ENCODE results near the gene AAGAB.
"Not testable (repeated sequence)": the region's sequence is repeated elsewhere in the genome, so short reads cannot be mapped to it uniquely, and the experiment has no call there.

The AAGAB gene

DNA sequence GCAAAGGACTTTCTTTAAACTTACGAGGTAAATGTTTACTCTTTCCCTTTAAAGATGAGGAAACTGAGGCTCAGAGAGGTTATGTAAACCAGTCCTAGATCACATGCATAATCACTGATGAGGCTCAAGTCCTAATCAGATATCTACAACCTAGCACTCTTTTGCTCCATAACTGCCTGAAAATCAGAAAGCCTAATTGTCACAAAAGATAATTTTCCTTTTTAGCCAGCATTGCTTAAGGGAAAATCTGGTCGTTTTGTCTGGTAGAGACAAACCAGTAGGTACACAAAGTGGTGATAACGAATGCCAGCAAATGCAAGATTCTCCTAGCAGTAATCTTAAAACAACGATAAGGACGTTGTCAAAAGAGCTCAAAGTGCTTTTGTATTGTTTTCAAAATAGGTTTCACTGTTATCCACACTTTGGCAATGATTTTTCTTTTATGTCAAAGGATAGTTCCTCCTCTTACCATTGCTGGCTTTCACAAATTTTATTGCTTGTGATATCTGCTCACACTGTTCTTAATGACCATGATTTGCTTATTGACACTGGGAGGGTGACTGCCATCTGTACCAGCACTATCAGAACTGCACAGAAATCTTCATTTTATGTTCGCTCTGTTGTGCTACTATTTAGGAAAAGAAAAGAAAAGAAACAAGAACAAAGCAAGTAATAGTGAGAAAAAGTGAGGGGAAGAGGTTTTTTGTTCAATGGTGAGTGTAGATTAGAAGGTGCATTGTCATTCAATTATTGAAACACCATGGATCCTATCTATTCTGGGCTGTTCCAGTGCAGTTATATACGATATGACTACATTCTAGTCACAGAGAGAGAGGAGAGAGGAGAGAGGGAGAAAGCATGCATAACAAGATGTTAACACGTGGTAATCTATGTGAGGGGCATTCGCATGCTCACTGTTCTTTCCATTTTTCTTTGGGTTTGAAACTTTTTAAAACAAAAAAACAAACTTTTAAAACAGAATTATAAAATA, 13.8 kb upstream of the AAGAB start:
- no peaks in the 10 kb centered on the region for H3K36me3 Mint-ChIP-seq (ENCODE audit: low read depth)
- no peak overlapping the region for H3K27ac Mint-ChIP-seq
- no peaks in the 10 kb centered on the region for H3K4me1 Mint-ChIP-seq (ENCODE audit: low read depth)
- no peak overlapping the region for H3K4me3 Mint-ChIP-seq
- H3K27me3 Mint-ChIP-seq = peaks cover 2% of the 10 kb centered on the region
- H3K9me3 Mint-ChIP-seq = no peaks in the 10 kb centered on the region
- intact Hi-C loops (cut with micrococcal nuclease) = no loop called here

DNA sequence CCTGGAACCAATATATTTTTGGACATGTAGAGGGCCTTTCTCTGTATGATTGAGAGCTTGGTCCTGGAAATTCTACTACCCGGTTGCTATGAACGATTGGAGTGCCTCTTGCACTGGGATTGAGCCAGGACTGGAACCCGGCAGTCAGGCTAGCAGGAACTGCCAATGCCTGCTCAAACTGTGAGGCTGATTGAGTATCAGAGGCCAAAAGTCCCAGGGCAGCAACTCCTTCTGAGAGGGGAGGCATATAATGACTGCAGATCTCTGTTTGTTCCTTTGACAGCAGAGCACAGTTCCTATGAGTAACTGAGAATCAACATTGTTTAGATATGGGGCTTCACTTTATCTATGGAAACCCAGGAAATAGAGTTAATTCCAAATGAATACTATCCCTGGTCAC, 13.0 kb upstream of the AAGAB start:
- Mint-ChIP-seq H3K4me3 (no peak overlapping the region), H3K27ac (no peak overlapping the region), H3K27me3 (peaks cover 2% of the 10 kb centered on the region), H3K9me3 (no peaks in the 10 kb centered on the region), H3K36me3 (ENCODE audit: low read depth) (no peaks in the 10 kb centered on the region), H3K4me1 (ENCODE audit: low read depth) (no peaks in the 10 kb centered on the region)
- intact Hi-C loops (cut with micrococcal nuclease) = no loop called here

DNA sequence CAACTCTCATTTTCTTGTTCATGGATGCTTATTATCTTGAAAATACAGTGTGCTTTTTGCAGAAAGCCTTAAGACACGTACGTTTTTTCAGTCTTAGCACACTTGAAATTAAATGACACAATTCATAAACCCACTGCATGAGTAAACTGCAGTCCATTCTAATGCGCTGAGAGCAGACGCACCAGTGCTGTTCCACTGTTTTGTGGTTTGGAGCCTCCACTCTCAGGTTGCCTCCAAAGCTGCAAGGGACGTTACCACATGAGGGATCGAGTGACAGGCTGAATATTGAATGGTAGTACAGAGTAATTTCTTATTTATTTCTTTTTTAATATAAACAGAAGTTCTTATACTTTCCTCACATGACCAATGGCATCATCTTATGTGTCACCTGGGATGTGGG, 12.4 kb upstream of the AAGAB start:
- Mint-ChIP-seq H3K36me3 (ENCODE audit: low read depth) (no peaks in the 10 kb centered on the region), H3K4me3 (no peak overlapping the region), H3K27ac (no peak overlapping the region), H3K4me1 (ENCODE audit: low read depth) (no peaks in the 10 kb centered on the region), H3K27me3 (peaks cover 2% of the 10 kb centered on the region), H3K9me3 (no peaks in the 10 kb centered on the region)
- intact Hi-C loops (cut with micrococcal nuclease) = no loop called here

DNA sequence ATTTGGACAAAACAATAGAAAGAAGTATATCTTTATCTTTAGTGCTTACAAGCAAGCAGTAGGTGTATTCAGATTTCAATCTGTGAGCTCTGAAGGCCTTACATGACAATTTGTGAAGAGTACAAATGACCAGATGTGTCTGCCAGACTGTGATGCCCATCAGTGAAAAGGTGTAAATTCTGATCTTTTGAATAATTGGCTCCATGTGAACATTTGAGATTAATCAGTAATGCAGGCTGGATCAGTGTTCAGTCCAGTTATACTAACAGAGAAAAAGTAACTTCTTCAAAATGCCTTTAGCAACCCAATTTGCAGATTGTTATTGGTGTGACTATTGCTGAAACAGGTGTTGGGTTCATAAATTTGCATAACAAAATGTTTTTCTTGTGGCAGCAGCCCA, 5.3 kb upstream of the AAGAB start:
- peaks cover 4% of the 10 kb centered on the region for H3K36me3 Mint-ChIP-seq (ENCODE audit: low read depth)
- peaks cover 10% of the 10 kb centered on the region for H3K27me3 Mint-ChIP-seq
- H3K4me1 Mint-ChIP-seq (ENCODE audit: low read depth) = no peaks in the 10 kb centered on the region
- intact Hi-C loops (cut with micrococcal nuclease) = loop anchor here (10.0 kb wide), 1 partner anchor 255 kb away; no protein-coding TSS in a partner anchor
- no peak overlapping the region for H3K27ac Mint-ChIP-seq
- no peaks in the 10 kb centered on the region for H3K9me3 Mint-ChIP-seq
- no peak overlapping the region for H3K4me3 Mint-ChIP-seq

DNA sequence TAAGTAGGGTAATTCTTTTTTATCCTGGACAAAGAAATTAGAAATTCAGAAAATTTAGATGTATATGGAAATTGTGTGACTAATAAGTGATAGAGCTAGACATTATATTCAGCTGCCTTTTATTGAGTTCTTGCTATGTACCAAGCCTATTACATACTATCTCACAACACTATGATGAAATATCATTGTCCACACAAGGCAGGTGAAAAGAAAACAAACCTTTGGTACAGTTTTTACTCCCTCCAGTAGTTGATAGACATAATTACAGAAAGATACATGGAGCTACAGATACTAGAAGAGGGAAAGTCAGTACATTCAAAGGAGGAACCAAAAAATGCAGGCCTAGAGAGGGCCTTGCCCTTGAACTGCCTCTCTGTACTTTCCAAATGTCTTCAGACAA, 4.9 kb upstream of the AAGAB start:
- no peak overlapping the region for H3K4me3 Mint-ChIP-seq
- no peaks in the 10 kb centered on the region for H3K4me1 Mint-ChIP-seq (ENCODE audit: low read depth)
- intact Hi-C loops (cut with micrococcal nuclease) = loop anchor here (10.0 kb wide), 1 partner anchor 255 kb away; no protein-coding TSS in a partner anchor
- peaks cover 10% of the 10 kb centered on the region for H3K27me3 Mint-ChIP-seq
- H3K36me3 Mint-ChIP-seq (ENCODE audit: low read depth) = peaks cover 8% of the 10 kb centered on the region
- no peaks in the 10 kb centered on the region for H3K9me3 Mint-ChIP-seq
- no peak overlapping the region for H3K27ac Mint-ChIP-seq

DNA sequence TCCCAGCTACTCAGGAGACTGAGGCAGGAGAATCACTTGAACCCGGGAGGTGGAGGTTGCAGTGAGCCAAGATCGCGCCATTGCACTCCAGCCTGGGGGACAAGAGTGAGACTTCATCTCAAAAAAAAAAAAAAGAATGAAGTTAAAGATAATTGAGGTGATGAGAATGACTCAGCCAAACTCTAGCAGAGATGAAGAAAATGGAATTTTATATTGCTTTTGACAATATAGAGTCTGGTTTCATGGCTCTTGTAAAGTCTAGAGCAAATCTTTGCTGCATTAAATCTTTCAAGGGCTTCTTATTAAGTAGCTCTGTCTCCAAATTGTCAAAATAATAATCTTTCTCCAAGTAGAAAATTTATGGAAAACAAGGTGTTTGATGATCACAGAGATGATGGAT, 4.0 kb upstream of the AAGAB start:
- H3K9me3 Mint-ChIP-seq; H3K27ac Mint-ChIP-seq; H3K4me3 Mint-ChIP-seq; H3K4me1 Mint-ChIP-seq (ENCODE audit: low read depth): not testable (repeated sequence)
- intact Hi-C loops (cut with micrococcal nuclease) = loop anchor here (10.0 kb wide), 1 partner anchor 256 kb away; no protein-coding TSS in a partner anchor
- H3K27me3 Mint-ChIP-seq = peaks cover 10% of the 10 kb centered on the region
- peaks cover 14% of the 10 kb centered on the region for H3K36me3 Mint-ChIP-seq (ENCODE audit: low read depth)

DNA sequence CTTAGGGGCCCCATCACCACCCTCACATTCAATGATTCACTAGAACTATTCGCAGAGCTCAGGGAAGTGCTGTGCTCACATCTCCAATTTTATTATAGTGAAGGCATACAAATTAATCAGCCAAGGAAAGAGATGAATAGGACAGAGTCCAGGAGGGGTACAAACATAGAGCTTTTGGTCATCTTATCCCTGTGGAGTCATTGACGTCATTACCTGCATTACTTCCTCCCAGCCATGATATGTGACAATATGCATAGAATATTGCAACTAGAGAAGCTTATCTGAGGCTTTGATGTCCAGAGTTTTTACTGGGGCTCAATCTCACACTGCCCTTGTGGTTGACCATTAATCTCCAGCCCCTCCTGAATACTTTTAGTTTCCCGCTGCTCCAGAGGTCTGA, 1.6 kb upstream of the AAGAB start:
- Mint-ChIP-seq H3K27me3 (peaks cover 10% of the 10 kb centered on the region), H3K9me3 (no peaks in the 10 kb centered on the region), H3K4me1 (ENCODE audit: low read depth) (peaks cover 18% of the 10 kb centered on the region), H3K36me3 (ENCODE audit: low read depth) (peaks cover 14% of the 10 kb centered on the region), H3K4me3 (no peak overlapping the region), H3K27ac (no peak overlapping the region)
- intact Hi-C loops (cut with micrococcal nuclease) = loop anchor here (10.0 kb wide), 1 partner anchor 259 kb away; no protein-coding TSS in a partner anchor

DNA sequence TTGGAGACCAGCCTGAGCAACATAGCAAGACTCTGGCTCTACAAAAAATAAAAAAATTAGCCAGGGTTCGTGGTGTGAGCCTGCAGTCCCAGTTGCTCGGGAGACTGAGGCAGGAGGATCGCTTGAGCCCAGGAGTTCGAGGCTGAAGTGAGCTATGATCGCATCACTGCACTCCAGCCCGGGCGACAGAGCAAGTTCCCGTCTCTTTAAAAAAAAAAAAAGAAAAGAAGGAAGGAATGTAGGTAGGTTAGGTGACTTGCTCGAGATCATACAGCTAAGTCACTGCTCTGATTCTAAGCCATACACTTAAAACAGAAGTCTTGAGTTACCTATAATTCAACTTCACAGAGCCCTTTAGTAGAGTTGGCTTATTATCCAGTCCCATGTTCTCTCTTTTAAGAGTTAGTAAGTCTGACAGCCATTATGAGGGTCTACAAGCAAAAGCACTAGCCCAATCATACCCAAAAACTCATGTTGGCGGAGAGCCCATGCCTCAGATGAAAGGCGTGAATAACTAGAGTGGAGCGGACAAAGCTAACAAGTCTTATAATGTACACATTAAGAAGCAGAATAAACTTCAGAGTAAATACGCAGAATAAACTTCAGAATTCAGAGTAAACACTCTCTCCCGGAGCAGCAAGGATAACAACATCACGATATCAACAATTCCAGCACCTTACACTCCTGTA, 768 bp downstream of the AAGAB start:
- Mint-ChIP-seq H3K4me1 (ENCODE audit: low read depth) (peaks cover 26% of the 10 kb centered on the region), H3K36me3 (ENCODE audit: low read depth) (peaks cover 19% of the 10 kb centered on the region), H3K9me3 (no peaks in the 10 kb centered on the region), H3K4me3 (peak overlapping the region; percentile 97), H3K27me3 (peaks cover 10% of the 10 kb centered on the region), H3K27ac (peak overlapping the region; percentile 88)
- intact Hi-C loops (cut with micrococcal nuclease) = loop anchor here (10.0 kb wide), 1 partner anchor 261 kb away; no protein-coding TSS in a partner anchor

DNA sequence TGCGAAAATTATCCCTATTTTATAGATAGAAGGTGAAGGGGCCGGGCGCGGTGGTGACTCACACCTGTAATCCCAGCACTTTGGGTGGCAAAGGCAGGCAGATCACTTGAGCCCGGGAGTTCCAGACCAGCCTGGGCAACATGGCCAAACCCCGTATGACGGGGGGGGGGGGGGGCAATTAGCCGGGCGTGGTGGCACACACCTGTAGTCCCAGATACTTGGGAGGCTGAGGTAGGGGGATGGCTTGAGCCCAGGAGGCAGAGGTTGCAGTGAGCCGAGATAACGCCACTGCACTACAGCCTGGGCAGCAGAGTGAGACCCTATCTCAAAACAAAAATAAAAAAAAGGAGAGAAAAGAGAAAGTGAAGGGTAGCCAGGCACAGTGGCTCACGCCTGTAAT, 1.4 kb downstream of the AAGAB start:
- H3K27me3 Mint-ChIP-seq = peaks cover 10% of the 10 kb centered on the region
- H3K27ac Mint-ChIP-seq = peak overlapping the region; percentile 88
- intact Hi-C loops (cut with micrococcal nuclease) = loop anchor here (10.0 kb wide), 1 partner anchor 262 kb away; no protein-coding TSS in a partner anchor
- H3K4me3 Mint-ChIP-seq = peak overlapping the region; percentile 97
- H3K9me3 Mint-ChIP-seq = no peaks in the 10 kb centered on the region
- H3K4me1 Mint-ChIP-seq (ENCODE audit: low read depth) = peaks cover 29% of the 10 kb centered on the region
- H3K36me3 Mint-ChIP-seq (ENCODE audit: low read depth) = peaks cover 19% of the 10 kb centered on the region

DNA sequence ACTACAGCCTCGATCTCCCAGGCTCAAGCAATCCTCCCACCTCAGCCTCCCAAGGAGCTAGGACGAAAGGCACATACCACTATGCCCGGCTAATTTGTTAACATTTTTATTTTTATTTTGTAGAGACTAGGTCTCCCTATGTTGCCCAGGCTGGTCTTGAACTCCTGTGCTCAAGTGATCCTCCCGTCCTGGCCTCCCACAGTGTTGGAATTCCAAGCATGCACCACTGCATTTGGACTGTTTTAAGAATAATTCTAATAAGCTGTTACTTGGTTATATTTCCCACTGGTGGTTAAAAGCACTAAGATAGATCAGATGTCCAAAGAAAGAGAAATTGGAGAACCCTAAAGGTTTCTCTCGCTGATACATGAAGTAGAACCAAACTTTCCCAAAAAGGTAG, 3.1 kb downstream of the AAGAB start:
- H3K27me3 Mint-ChIP-seq = peaks cover 5% of the 10 kb centered on the region
- H3K36me3 Mint-ChIP-seq (ENCODE audit: low read depth) = peaks cover 33% of the 10 kb centered on the region
- H3K4me1 Mint-ChIP-seq (ENCODE audit: low read depth) = peaks cover 31% of the 10 kb centered on the region
- no peak overlapping the region for H3K27ac Mint-ChIP-seq
- intact Hi-C loops (cut with micrococcal nuclease) = loop anchor here (10.0 kb wide), 1 partner anchor 263 kb away; no protein-coding TSS in a partner anchor
- no peak overlapping the region for H3K4me3 Mint-ChIP-seq
- peaks cover 9% of the 10 kb centered on the region for H3K9me3 Mint-ChIP-seq

DNA sequence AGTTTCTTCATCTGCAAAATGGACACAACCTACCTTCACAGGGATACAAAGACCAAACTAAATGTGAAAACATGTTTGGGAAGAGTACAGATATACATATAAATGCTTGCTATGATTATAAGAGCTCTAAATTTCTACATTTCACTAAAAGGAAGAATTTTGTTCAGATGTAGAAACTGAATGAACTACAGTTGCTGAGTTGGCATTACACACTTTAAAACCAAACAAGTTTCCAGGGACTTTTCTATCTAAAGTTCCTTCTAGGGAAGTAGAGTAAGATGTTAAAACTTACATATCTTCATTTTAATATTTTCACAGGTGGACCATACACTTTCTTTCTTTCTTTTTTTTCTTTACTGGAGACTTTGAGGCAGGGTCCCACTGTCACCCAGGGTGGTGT, 4.6 kb downstream of the AAGAB start:
- peak overlapping the region; percentile 3 for H3K27ac Mint-ChIP-seq
- H3K27me3 Mint-ChIP-seq = no peaks in the 10 kb centered on the region
- no peak overlapping the region for H3K4me3 Mint-ChIP-seq

DNA sequence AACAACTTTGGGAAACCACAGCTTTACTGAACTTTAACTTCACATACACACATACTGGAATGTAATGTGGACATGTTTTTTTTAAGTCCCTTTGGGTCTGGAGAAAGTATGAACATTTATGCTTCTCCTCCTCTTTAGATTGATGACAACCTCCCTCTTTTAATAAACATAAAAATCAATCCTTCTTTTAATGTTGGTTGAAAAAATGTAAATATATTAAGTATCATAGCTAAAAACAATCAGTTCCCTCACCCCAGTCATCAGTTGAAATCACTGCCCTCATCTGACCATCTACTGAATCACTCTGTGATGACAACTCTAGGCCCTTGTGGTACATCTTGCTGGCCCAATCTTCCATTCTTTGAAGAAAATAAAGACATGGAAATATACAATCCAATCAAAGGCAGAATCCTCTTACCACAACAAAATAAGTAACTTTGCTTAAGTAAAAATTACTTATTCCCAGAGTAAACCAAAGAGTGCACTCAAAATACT, 6.4 kb downstream of the AAGAB start:
- Mint-ChIP-seq H3K4me3 (no peak overlapping the region), H3K4me1 (ENCODE audit: low read depth) (peaks cover 26% of the 10 kb centered on the region)

More for the DNA sequence above, 4.6 kb downstream of the AAGAB start:
- peaks cover 42% of the 10 kb centered on the region for H3K36me3 Mint-ChIP-seq (ENCODE audit: low read depth)
- intact Hi-C loops (cut with micrococcal nuclease) = loop anchor here (10.0 kb wide), 1 partner anchor 265 kb away; no protein-coding TSS in a partner anchor
- H3K9me3 Mint-ChIP-seq = peaks cover 9% of the 10 kb centered on the region
- H3K4me1 Mint-ChIP-seq (ENCODE audit: low read depth) = peaks cover 31% of the 10 kb centered on the region

DNA sequence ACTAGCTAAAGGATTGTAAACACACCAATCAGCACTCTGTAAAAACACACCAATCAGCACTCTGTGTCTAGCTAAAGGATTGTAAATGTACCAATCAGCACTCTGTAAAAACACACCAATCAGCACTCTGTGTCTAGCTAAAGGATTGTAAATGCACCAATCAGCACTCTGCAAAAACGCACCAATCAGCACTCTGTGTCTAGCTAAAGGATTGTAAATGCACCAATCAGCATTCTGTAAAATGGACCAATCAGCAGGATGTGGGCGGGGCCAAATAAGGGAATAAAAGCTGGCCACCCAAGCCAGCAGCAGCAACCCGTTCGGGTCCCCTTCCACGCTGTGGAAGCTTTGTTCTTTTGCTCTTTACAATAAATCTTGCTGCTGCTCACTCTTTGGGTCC, 7.9 kb downstream of the AAGAB start:
- H3K27ac Mint-ChIP-seq; H3K4me3 Mint-ChIP-seq; H3K27me3 Mint-ChIP-seq; intact Hi-C loops (cut with micrococcal nuclease); H3K9me3 Mint-ChIP-seq: not testable (repeated sequence)
- H3K36me3 Mint-ChIP-seq (ENCODE audit: low read depth) = peaks cover 32% of the 10 kb centered on the region
- peaks cover 28% of the 10 kb centered on the region for H3K4me1 Mint-ChIP-seq (ENCODE audit: low read depth)

More for the DNA sequence above, 6.4 kb downstream of the AAGAB start:
- Mint-ChIP-seq H3K36me3 (ENCODE audit: low read depth) (peaks cover 32% of the 10 kb centered on the region), H3K27me3 (no peaks in the 10 kb centered on the region), H3K9me3 (peaks cover 9% of the 10 kb centered on the region), H3K27ac (no peak overlapping the region)
- intact Hi-C loops (cut with micrococcal nuclease) = no loop called here

Data from dendritic cell treated with granulocyte-macrophage colony-stimulating factor and Interleukin-4, amounts not matched to agents 40 ng/mL and 50 ng/mL, for 4 days (primary cell).